Panc1 (cell line): ENCODE measurements around the gene OR13A1. TPM values are rescaled to one million over a fixed set of nuclear protein-coding genes. Genes with fewer than 3 reads are reported as not detected.
"Not testable (repeated sequence)": the region's sequence is repeated elsewhere in the genome, so short reads cannot be mapped to it uniquely, and the experiment has no call there.

ENCODE experiments used
- ATAC-seq: fragments of 200-7000 bp; cut with Tn5 transposase; 2 replicates; pipeline ENCODE4 v1.9.1; 2020; ENCODE audit warnings: mild to moderate bottlenecking, moderate library complexity
- BruUV-seq: library from RNA; stranded (reverse); fragments of 400-500 nt; replicated peaks from 2 replicates; lab custom pipeline; 2021; lab: Mats Ljungman, UMichigan
- CTCF ChIA-PET: fragments of 300-600 bp; sonication (Branson Sonifier 250); formaldehyde crosslinking; loops from one replicate; lab custom pipeline; 2022; ENCODE audit warnings: antibody characterized with exemption; lab: Charles Lee
- POLR2A ChIA-PET: fragments of 300-600 bp; sonication (Branson Sonifier 250); formaldehyde crosslinking; loops from one replicate; lab custom pipeline; 2022; ENCODE audit warnings: antibody characterized with exemption; lab: Charles Lee
- DNase-seq: peaks from one replicate; pipeline ENCODE4 v3.0.0-alpha.2; 2010; ENCODE audit warnings: low read depth, low spot score
- H3K27ac ChIP-seq: 2 replicates; pipeline ENCODE4 v1.5.1; 2011; ENCODE audit warnings: mild to moderate bottlenecking, low read length, inconsistent platforms
- H3K27me3 ChIP-seq: fragments of 200-500 bp; sonication (Bioruptor generic); 2 replicates; pipeline ENCODE4 v1.6.0; 2014; ENCODE audit warnings: low read length, inconsistent platforms; ENCODE audit not compliant: control insufficient read depth, insufficient read depth
- H3K36me3 ChIP-seq: fragments of 200-500 bp; sonication (Bioruptor generic); 2 replicates; pipeline ENCODE4 v1.5.1; 2014; ENCODE audit warnings: inconsistent platforms, mild to moderate bottlenecking, low read length, moderate library complexity; ENCODE audit not compliant: control insufficient read depth, insufficient read depth
- H3K4me1 ChIP-seq: 2 replicates; pipeline ENCODE4 v1.5.1; 2011; ENCODE audit warnings: inconsistent platforms, mild to moderate bottlenecking, low read length, moderate library complexity; ENCODE audit not compliant: control insufficient read depth, insufficient read depth
- H3K4me3 ChIP-seq, 2 experiments: 2 replicates each; pipeline ENCODE4 v1.5.1; 2011 to 2012; ENCODE audit warnings: low read depth in 2 of 2, low read length in 2 of 2, mild to moderate bottlenecking in 2 of 2, inconsistent platforms in 1 of 2, moderate library complexity in 1 of 2
- H3K9me3 ChIP-seq: fragments of 200-500 bp; sonication (Bioruptor generic); 2 replicates; pipeline ENCODE4 v1.5.1; 2014; ENCODE audit warnings: low read depth, mild to moderate bottlenecking, inconsistent platforms, low read length, moderate library complexity; ENCODE audit not compliant: control insufficient read depth, insufficient read depth
- CTCF ChIP-seq: fragments of 450-650 bp; IDR thresholded peaks from 2 replicates; pipeline ENCODE4 v1.5.1; 2017; ENCODE audit warnings: mild to moderate bottlenecking
- POLR2AphosphoS5 ChIP-seq: IDR thresholded peaks from 2 replicates; pipeline ENCODE4 v1.6.1; 2012; ENCODE audit warnings: mild to moderate bottlenecking, low read depth, low read length, moderate library complexity
- SIN3A ChIP-seq: IDR thresholded peaks from 2 replicates; pipeline ENCODE4 v1.6.1; 2012; ENCODE audit warnings: low read depth, mild to moderate bottlenecking, low read length, moderate library complexity, borderline replicate concordance; ENCODE audit not compliant: insufficient read depth
- TCF7L2 ChIP-seq: IDR thresholded peaks from 2 replicates; pipeline ENCODE4 v1.6.1; 2011; ENCODE audit warnings: mild to moderate bottlenecking, low read depth, low read length, inconsistent platforms
- in situ Hi-C: cut with HindIII; loops from 2 replicates; pipeline ENCODE4 v1.10.0; 2016; ENCODE audit warnings: low sequenced_read_pairs, low pct_unique_long_range_greater_than_20kb
- intact Hi-C: fragments of 100-400 bp; cut with micrococcal nuclease; formaldehyde crosslinking; loops from one replicate; pipeline ENCODE4 v1.10.0; 2022; ENCODE audit not compliant: unreplicated experiment
- total RNA-seq: library from RNA; stranded (reverse); gene quantifications from one replicate; pipeline ENCODE4 v1.2.1, GENCODE V29; 2021; ENCODE audit not compliant: unreplicated experiment
- TF ChIP-seq, protein P1 (sequence below), 2 experiments: IDR thresholded peaks; 2 replicates each; pipeline ENCODE4 v1.6.1; 2011 to 2012; ENCODE audit warnings: low read depth in 2 of 2, control low read depth in 1 of 2, low read length in 1 of 2, mild to moderate bottlenecking in 1 of 2, moderate library complexity in 1 of 2; ENCODE audit not compliant: insufficient read depth in 1 of 2

Gene OR13A1
- total RNA-seq, 1 experiment from 2014 or later: not detected

DNA sequence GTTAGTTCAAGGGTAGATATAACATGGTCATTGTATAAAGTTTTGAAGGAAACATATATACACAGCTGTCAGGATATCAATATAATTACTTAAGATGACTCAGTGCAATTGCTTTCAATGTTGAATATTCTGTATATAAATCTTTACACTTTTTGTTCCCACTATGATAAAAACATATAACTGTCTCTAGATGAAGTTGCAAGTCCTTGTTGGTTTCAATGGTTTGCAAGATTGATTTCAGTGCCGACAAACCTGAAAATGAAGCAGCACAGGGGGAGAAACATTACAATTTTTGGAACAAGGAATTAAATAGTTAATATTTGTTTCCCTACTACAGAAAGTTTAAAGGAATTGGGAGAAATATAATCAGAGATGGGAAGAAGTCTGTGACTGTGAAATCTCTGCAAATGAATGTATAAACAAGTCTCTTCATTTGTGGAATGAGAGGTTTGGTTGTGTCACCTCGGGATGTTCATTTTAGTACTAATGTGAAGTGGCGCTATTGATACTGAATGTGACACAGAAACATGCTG, 54.1 kb downstream of the OR13A1 start:
- Histone ChIP-seq H3K4me3 (no peak overlapping the region), H3K36me3 (no peaks in the 10 kb centered on the region; the same call in none of the 2 replicates), H3K27ac (no peak overlapping the region), H3K4me1 (no peaks in the 10 kb centered on the region; the same call in 1 of the 2 replicates), H3K27me3 (peaks cover 30% of the 10 kb centered on the region), H3K9me3 (no peaks in the 10 kb centered on the region)
- TF ChIP-seq CTCF (no peak), SIN3A (no peak), POLR2AphosphoS5 (no peak), TCF7L2 (no peak)
- TF ChIP-seq, protein P1, sequence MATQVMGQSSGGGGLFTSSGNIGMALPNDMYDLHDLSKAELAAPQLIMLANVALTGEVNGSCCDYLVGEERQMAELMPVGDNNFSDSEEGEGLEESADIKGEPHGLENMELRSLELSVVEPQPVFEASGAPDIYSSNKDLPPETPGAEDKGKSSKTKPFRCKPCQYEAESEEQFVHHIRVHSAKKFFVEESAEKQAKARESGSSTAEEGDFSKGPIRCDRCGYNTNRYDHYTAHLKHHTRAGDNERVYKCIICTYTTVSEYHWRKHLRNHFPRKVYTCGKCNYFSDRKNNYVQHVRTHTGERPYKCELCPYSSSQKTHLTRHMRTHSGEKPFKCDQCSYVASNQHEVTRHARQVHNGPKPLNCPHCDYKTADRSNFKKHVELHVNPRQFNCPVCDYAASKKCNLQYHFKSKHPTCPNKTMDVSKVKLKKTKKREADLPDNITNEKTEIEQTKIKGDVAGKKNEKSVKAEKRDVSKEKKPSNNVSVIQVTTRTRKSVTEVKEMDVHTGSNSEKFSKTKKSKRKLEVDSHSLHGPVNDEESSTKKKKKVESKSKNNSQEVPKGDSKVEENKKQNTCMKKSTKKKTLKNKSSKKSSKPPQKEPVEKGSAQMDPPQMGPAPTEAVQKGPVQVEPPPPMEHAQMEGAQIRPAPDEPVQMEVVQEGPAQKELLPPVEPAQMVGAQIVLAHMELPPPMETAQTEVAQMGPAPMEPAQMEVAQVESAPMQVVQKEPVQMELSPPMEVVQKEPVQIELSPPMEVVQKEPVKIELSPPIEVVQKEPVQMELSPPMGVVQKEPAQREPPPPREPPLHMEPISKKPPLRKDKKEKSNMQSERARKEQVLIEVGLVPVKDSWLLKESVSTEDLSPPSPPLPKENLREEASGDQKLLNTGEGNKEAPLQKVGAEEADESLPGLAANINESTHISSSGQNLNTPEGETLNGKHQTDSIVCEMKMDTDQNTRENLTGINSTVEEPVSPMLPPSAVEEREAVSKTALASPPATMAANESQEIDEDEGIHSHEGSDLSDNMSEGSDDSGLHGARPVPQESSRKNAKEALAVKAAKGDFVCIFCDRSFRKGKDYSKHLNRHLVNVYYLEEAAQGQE (IDR thresholded peaks at IDR 0.05; ENCODE audit: insufficient read depth in 1 of 2, low read depth in 2 of 2, low read length in 1 of 2): no peak
- intact Hi-C loops (no loop called here), in situ Hi-C loops (no loop called here)
- POLR2A ChIA-PET: no interaction called here
- ATAC-seq (no peak), DNase-seq (no peak)
- CTCF ChIA-PET: interaction anchor here (1.7 kb wide), 1 partner anchor 12 kb away, joined by 4 read pairs; no protein-coding TSS in a partner anchor
- BruUV-seq: no TSS peak

GRCh38 chr10:45260635-45261034, 54.8 kb downstream of the OR13A1 start:
- H3K4me3 ChIP-seq, intact Hi-C loops, H3K9me3 ChIP-seq, H3K4me1 ChIP-seq, DNase-seq, ATAC-seq, in situ Hi-C loops, POLR2A ChIA-PET, H3K27ac ChIP-seq, BruUV-seq, CTCF ChIA-PET, H3K36me3 ChIP-seq: not testable (repeated sequence)
- peaks cover 28% of the 10 kb centered on the region for H3K27me3 ChIP-seq

GRCh38 chr10:45259786-45260495, 55.5 kb downstream of the OR13A1 start:
- H3K27ac ChIP-seq, H3K9me3 ChIP-seq, H3K4me1 ChIP-seq, H3K4me3 ChIP-seq, CTCF ChIA-PET, DNase-seq, in situ Hi-C loops, H3K36me3 ChIP-seq, ATAC-seq, BruUV-seq: not testable (repeated sequence)
- intact Hi-C loops: loop anchor here (10.0 kb wide), 1 partner anchor 165 kb away; no protein-coding TSS in a partner anchor
- POLR2A ChIA-PET: interaction anchor here (0.7 kb wide), 1 partner anchor 15 kb away, joined by 4 read pairs; no protein-coding TSS in a partner anchor
- H3K27me3 ChIP-seq: peaks cover 23% of the 10 kb centered on the region
